ENCODE results near the gene PODN.

- TF ChIP-seq CTCF (IDR thresholded peaks at IDR 0.05) (no peak), POLR2AphosphoS5 (IDR thresholded peaks at IDR 0.05) (no peak), POLR2A (IDR thresholded peaks at IDR 0.05) (no peak), EP300 (IDR thresholded peaks at IDR 0.05) (no peak)
Measured at GRCh38 chr1:53037159-53037558, 24.9 kb upstream of the PODN start.
